ENCODE measurements around the gene DDX10.

DNA sequence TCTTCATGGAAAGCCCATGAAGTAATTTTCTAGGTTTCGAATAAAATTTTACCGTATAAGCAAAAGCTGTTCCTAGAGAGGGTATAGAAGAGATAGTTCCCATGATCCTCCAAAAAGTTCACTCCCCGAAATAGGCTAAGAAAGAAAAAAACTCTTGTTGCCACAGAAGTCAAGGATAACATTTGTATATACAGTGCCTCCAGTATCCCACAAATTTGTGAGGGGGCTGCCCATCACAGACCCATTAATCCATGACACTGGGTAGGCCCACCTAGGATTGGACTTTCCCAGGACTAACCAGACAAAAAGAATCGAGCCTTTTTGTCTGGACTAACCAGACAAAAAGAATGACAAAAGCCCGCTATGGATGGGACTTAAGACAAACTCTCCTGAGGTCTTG lies 233.0 kb downstream of the DDX10 start:
- TF ChIP-seq GATA2 (IDR thresholded peaks at IDR 0.05; ENCODE audit: low read depth, low read length): no peak
- no peak for TF ChIP-seq GATA3 (IDR thresholded peaks at IDR 0.05; ENCODE audit: low read depth, low read length)

All from SH-SY5Y (cell line).